Endometrium (tissue), 2 donors: ENCODE results near the gene IRAK1BP1.
"Not testable (repeated sequence)": the region's sequence is repeated elsewhere in the genome, so short reads cannot be mapped to it uniquely, and the experiment has no call there.

Experiments
- FAIRE-seq: peaks from 2 replicates; lab custom pipeline; 2012; peaks lifted over from hg19 to GRCh38; lab: Jason Lieb, UNC
- donor health status: control.
- donor health status: control.

Gene IRAK1BP1, protein sequence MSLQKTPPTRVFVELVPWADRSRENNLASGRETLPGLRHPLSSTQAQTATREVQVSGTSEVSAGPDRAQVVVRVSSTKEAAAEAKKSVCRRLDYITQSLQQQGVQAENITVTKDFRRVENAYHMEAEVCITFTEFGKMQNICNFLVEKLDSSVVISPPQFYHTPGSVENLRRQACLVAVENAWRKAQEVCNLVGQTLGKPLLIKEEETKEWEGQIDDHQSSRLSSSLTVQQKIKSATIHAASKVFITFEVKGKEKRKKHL

DNA sequence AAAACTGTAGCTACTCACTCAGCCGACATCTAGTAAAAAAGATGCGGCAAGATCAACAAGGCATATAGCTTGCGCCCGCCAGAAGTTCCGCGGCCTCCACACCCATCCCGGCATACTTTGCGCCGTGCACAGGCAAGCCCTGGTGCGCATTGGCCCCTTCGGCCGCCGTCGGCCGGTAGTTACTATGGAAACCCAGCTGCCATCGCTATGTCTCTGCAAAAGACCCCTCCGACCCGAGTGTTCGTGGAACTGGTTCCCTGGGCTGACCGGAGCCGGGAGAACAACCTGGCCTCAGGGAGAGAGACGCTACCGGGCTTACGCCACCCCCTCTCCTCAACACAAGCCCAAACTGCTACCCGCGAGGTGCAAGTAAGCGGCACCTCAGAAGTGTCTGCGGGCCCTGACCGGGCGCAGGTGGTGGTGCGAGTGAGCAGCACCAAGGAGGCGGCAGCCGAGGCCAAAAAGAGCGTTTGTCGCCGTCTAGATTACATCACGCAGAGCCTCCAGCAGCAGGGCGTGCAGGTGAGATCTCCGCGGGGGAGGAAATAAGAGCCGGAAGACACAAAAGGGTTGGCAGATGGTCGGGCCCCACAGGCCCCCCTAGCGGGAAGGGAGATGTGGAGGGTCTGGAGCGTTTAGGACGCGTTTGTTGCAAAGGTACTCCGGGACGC, at the start of gene IRAK1BP1:
Gene IRAK1BP1 (plus strand): TSS at position 182 of the 671 bp plus-strand sequence. CDS start 26 bp downstream, at position 208.
- no peak for FAIRE-seq

DNA sequence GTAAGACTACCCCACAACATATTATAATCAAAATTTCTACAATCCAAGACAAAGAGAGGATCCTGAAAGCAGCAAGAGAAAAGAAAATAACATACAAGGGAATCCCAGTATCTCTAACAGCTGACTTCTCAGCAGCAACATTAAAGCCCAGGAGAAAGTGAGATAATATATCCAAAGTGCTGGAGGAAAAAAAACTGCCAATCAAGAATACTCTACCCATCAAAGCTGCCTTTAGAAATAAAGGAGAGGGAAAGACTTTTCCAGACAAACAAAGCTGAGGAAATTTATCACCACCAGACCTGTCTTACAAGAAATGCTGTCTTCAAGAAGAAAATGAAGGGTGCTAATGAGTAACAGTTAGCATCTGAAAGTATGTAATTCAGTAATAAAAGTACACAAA, 43.3 kb upstream of the IRAK1BP1 start:
- no peak for FAIRE-seq

DNA sequence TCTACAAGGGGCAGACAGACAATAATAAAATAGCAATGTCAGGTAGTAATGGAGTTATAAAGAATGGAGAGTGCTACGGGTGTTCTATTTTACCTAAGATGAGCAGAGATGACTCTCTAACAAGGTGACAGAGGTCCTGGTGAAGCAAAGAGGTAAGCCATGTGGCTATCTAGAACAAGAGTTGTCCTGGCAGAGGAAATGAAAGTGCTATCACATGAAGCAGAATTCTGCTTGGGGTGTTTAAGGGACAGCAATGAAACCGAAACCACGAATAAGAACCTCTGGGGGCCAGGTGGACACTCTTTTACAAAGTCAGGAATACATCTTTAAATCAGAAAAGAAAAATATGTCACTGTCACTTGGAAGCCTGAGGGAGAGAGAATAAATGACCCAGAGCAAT, 37.9 kb upstream of the IRAK1BP1 start:
- FAIRE-seq, result no peak

GRCh38 chr6:78830805-78831204, 36.5 kb upstream of the IRAK1BP1 start:
- FAIRE-seq, result no peak

GRCh38 chr6:78831492-78831891, 35.9 kb upstream of the IRAK1BP1 start:
- no peak for FAIRE-seq

GRCh38 chr6:78832091-78832808, 35.1 kb upstream of the IRAK1BP1 start:
- no peak for FAIRE-seq

DNA sequence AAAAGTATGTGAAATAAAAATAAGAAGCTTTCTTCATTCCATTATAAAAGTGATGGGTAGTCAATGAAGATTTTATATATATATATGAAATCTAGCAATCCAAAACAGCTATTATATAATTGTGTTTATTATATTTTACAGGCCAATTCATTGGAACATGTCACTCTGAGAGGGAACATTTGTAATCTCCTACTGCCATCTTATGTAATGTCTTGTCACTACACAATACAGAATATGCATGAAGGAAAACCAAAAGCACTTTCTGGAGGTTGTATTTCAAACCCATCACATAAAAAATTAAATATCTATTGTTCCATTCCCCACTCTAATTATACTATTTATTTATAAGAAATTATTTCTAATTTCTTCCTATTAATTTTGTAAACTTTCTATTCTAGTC, 31.5 kb upstream of the IRAK1BP1 start:
- FAIRE-seq, result peak; percentile 61

DNA sequence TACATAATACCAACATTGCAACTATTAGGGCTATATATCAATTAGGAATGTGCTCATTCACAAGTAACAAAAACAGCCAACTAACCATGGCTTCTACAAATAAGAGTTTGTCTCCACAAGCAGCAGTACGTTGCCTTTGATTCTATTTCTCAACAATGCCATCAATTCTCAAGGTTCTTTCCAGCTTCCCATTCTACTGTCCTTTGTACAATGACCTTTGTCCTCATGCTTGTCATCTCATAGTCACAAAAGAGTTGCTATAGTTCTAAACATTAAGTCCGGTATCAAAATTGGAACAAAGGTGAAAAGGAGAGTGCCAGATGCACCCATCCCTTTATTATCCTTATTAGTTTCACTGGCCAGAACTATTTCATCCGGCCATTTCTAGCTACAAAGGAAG, 30.8 kb upstream of the IRAK1BP1 start:
- FAIRE-seq, result no peak

- no peak for FAIRE-seq
These were observed 26.2 kb upstream of the IRAK1BP1 start for GRCh38 chr6:78841111-78841510.

GRCh38 chr6:78842953-78843352, 24.4 kb upstream of the IRAK1BP1 start:
- FAIRE-seq, result no peak

DNA sequence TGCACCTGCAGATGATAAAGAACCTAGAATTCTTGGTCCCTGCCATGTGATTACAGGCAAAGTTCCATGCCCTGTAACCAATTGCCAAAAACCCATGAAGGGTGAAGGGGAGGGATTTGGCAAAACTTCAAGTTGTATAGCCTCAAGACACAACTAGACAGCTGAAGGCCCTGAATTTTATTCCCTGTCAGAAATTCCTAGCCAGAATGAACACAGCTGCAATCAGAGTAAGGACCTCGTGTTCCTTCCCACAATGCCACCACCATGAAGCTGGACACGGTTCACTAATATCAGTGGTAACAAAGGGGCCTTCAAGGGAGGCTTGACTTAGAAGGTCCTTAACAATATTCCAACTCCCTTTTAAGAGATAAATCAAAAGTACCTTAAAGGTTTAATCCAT, 22.5 kb upstream of the IRAK1BP1 start:
- FAIRE-seq, result no peak

DNA sequence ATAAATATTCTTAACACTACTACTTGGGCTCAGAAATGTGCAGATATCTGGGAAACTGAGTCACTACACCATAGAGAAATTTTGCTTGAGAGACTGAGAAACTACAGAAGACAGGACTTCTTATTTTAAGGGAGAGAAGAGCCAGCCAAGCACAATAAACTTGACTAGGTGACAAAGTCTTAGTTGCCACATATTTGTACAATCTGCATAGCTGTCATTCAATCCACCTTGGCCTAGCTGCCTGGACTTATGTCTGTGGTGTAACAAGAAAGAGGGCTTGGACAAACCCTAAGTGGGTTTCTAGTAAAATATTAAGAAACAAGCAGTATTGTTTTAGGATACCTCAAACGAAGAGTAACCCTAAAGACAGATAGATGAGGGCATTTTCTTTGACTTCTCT, 21.8 kb upstream of the IRAK1BP1 start:
- no peak for FAIRE-seq

GRCh38 chr6:78850621-78851020, 16.7 kb upstream of the IRAK1BP1 start:
- no peak for FAIRE-seq

DNA sequence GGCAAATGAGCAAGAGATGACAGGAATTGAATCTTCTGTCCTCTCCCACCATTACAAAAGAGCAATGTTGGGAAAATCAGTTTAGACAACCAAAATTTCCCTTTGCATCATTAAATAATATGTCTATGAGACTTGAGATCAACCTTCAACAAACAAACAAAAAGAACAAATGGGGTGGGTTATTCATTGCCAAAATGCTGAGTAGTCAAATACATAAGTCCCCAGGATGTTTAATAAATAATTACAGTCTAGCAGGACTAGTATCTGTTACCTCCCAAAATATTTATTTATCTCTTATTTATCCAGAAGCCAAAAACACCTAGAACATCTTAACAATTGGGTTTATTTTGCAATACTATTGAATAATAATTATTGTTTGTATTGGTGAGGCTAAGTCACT, 16.2 kb upstream of the IRAK1BP1 start:
- peak; percentile 57 for FAIRE-seq

GRCh38 chr6:78854546-78854945, 12.8 kb upstream of the IRAK1BP1 start:
- no peak for FAIRE-seq

- FAIRE-seq, result not testable (repeated sequence)
These were observed 8.9 kb upstream of the IRAK1BP1 start for GRCh38 chr6:78858339-78858938.

DNA sequence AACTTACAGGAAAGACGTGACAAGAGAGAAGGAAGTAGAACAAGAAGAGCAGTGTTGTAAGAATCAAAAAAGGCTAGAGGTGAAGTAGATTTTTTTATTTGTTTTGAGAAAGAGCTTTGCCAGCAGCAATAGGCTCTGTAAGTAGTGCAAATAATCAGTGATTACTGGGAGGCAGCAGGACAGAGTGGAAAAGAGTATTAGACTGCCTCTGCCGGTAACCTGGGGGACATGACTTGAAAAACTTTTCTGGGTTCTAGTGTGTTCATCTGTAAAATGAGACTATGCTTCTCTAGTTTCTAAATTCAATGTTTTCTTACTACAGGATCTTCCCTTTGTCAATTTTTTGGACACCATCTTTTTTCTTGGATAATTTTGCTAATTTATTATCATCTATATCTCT, 5.8 kb upstream of the IRAK1BP1 start:
- no peak for FAIRE-seq

DNA sequence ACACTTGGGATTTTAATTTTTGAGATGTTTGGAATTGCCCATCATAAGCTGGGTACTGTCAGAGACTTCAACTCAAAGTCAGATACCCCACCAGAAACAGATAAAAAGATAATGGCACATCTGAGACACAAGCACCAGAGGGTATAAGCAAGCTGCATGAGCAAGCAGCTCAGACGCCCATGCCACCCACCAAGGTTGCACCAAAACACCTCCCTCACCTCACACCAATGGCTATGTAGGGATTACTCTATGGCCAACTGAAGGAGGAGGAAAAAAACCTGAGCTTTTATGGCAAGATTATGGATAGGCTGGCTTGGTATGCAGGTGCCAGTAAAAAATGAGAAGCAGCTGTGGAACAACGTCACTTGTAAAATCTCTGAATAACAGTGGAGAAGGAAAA, 3.8 kb upstream of the IRAK1BP1 start:
- FAIRE-seq, result no peak

- no peak for FAIRE-seq
These were observed 2.4 kb upstream of the IRAK1BP1 start for GRCh38 chr6:78864957-78865356.

DNA sequence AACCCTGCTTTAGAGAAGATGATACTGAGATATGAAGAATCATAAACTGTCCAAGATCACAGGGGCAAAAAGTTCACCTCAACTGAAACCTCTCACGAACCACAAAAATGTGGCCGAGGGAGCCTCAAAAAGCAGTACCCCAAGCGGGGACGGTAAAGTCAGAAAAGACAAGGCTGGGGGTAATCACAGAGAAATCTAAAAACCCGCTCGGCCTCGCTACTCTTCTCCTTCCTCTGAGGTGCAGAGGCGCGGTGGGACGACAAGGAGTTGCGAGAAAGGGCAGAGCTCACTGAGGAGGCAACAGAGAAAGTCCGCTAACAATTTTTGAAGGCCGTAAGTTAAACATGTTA, 356 bp upstream of the IRAK1BP1 start:
- FAIRE-seq, result no peak

GRCh38 chr6:78868116-78868515, 765 bp downstream of the IRAK1BP1 start:
- no peak for FAIRE-seq

DNA sequence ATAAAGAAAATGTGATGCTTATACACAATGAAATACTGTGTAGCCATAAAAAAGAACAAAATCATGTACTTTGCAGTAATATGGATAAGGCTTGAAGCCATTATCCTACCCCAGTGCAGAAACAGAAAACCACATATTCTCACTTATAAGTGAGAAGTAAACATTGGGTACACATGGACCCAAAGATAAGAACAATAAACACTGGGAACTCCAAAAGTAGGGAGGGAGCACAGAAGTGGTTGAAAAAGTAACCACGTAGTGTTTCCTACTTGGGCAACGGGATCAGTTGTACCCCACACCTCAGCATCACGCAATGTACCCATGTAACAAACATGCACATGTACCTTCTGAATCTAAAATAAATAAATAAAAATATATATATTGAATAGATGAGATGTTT, 8.2 kb downstream of the IRAK1BP1 start:
- FAIRE-seq, result no peak

GRCh38 chr6:78883651-78884050, 16.3 kb downstream of the IRAK1BP1 start:
- FAIRE-seq, result no peak
